Adrenal gland (tissue), 19 donors: ENCODE results near the gene TM6SF1. TPM values are rescaled to one million over a fixed set of nuclear protein-coding genes. Genes with fewer than 3 reads are reported as not detected.

Experiments
- DNase-seq, 7 donors: peaks; one replicate each; pipeline ENCODE4 v3.0.0-alpha.2; 2019 to 2020
- H3K27ac ChIP-seq, 5 donors: fragments of 200-600 bp; sonication (generic) in 4 of 5; 1 replicate in 3 of 5; 2 replicates in 2 of 5; pipeline versions ENCODE4 v1.5.1 to v1.8.0; 2016 to 2020; ENCODE audit warnings: mild to moderate bottlenecking in 1 of 5
- H3K27me3 ChIP-seq: fragments of 200-600 bp; 2 replicates; pipeline ENCODE4 v1.8.0; 2021
- H3K36me3 ChIP-seq, 2 donors: fragments of 200-600 bp; replicated peaks in 1 of 2; 1 replicate in 1 of 2; 2 replicates in 1 of 2; pipeline versions ENCODE4 v1.5.1 to v1.8.0; 2018 to 2022
- H3K4me1 ChIP-seq, 2 donors: fragments of 200-600 bp; replicated peaks in 1 of 2; 1 replicate in 1 of 2; 2 replicates in 1 of 2; pipeline versions ENCODE4 v1.5.1 to v1.8.0; 2018 to 2021
- H3K4me3 ChIP-seq, 4 donors: fragments of 200-600 bp; sonication (generic) in 3 of 4; one replicate each; pipeline ENCODE4 v1.5.1; 2016 to 2018
- H3K9me3 ChIP-seq, 3 donors: fragments of 200-600 bp; sonication (generic) in 1 of 3; replicated peaks in 1 of 3; 1 replicate in 2 of 3; 2 replicates in 1 of 3; pipeline versions ENCODE4 v1.5.1 to v1.8.0; 2016 to 2021
- CTCF ChIP-seq, 6 experiments: fragments of 450-650 bp in 4 of 6; fragments of 200-600 bp in 2 of 6; sonication (generic) in 1 of 6; IDR thresholded peaks; 1 replicate in 5 of 6; 2 replicates in 1 of 6; pipeline versions ENCODE4 v1.5.1 to v1.8.0; 2016 to 2021; ENCODE audit warnings: antibody characterized with exemption in 6 of 6, mild to moderate bottlenecking in 2 of 6, moderate library complexity in 1 of 6
- POLR2A ChIP-seq, 2 donors: fragments of 450-650 bp; IDR thresholded peaks; one replicate each; pipeline ENCODE4 v1.6.1; 2017; ENCODE audit warnings: antibody characterized with exemption in 2 of 2, mild to moderate bottlenecking in 2 of 2, moderate library complexity in 1 of 2
- WGBS, 4 donors: extraction: QIAGEN DNeasy Blood & Tissue Kit in 2 of 4; methylation state at CpG; one replicate each; pipeline versions ENCODE4 v1.1.5 to v1.1.7; 2013 to 2017; 5-methylcytosine and 5-hydroxymethylcytosine counted together
- intact Hi-C, 2 donors: fragments of 100-400 bp; cut with DNase I; formaldehyde crosslinking; loops; one replicate each; pipeline versions ENCODE4 v1.14.1 to v1.15.0; 2022 to 2023
- long read RNA-seq, 10 donors: library from polyadenylated mRNA in 3 of 10; unstranded in 2 of 10; stranded (forward) in 1 of 10; transcript quantifications; one replicate each; pipeline ENCODE4 v2.0.0 and lab custom pipeline, GENCODE V29; 2021 to 2026
- polyA plus RNA-seq, 3 donors: library from polyadenylated mRNA; stranded (reverse); fragments of 200-250 nt in 2 of 3; fragments of 350-450 nt in 1 of 3; fragmentation: Illumina TruSeq in 1 of 3; extraction: RNeasy Lipid Tissue Mini Kit (QIAGEN cat#74804) in 1 of 3; gene quantifications; one replicate each; pipeline ENCODE4 v1.2.3, GENCODE V29; 2013 to 2014
- total RNA-seq, 9 donors: library from RNA; depleted of rRNA in 4 of 9; stranded (reverse); fragments of >200 nt in 4 of 9; fragments of 120-200 nt in 1 of 9; fragmentation: NEBNext Ultra II Directional in 1 of 9; extraction: Animal tissue kit (Norgen Biotek cat#: 25700) in 1 of 9; gene quantifications; one replicate each; pipeline versions ENCODE4 v1.1.0 to v1.2.4, GENCODE V29; 2013 to 2023
- donor health status: healthy with polysubstance abuse.
- donor health status: Bipolar disorder and iron deficiency.
- donor health status: DM: yes; HTN: yes; CAD: no.
- donor health status: DM: no; HTN: no; CAD: no.
- donor health status: DM: no; HTN: no; CAD: no.
- donor health status: DM: yes; HTN: yes; CAD: no.

The TM6SF1 gene
- total RNA-seq (1 to 10 TPM in 8 of 9 donors, under 1 TPM in 1; 0.67 to 9.5 (median 5.4) TPM), polyA plus RNA-seq (1 to 10 TPM; 1.7 to 3.1 (median 2.2) TPM)
- long read RNA-seq, donor 1 = 0 reads
- long read RNA-seq, donor 2 = 0 reads
- long read RNA-seq, donor 3 = 0 reads
- long read RNA-seq, donor 4, partial matches to known transcripts = 0 of 3 reads
- long read RNA-seq, donor 4, other reads (novel, unspliced or antisense) = 0 of 3 reads
- long read RNA-seq, donor 5, partial matches to known transcripts = 1 of 6 reads
- long read RNA-seq, donor 5, other reads (novel, unspliced or antisense) = 3 of 6 reads
- long read RNA-seq, donor 6, partial matches to known transcripts = 0 of 5 reads
- long read RNA-seq, donor 6, other reads (novel, unspliced or antisense) = 2 of 5 reads
- long read RNA-seq, donor 7, partial matches to known transcripts = 22 of 36 reads
- long read RNA-seq, donor 7, other reads (novel, unspliced or antisense) = 14 of 36 reads
- long read RNA-seq, donor 8, partial matches to known transcripts = 75 of 126 reads
- long read RNA-seq, donor 8, other reads (novel, unspliced or antisense) = 50 of 126 reads
- long read RNA-seq, donor 9 = 0 reads
- long read RNA-seq, donor 10 = 0 reads

GRCh38 chr15:83106994-83107840 is at the start of gene TM6SF1:
TSS of gene TM6SF1 (plus strand) at chr15:83107645. CDS start at chr15:83107681, 36 bp downstream.
- intact Hi-C loops = no loop called here
- peak in 1 of 7 donors; percentile 11 for DNase-seq
- Histone ChIP-seq H3K9me3 (no peaks in the 10 kb centered on the region), H3K27ac (peak within 1 kb of the TSS in 4 of 5 donors; percentile 0 to 90 (median 46)), H3K4me1 (peaks cover 0 to 6% of the 10 kb centered on the region in 2 donors), H3K36me3 (no peaks in the 10 kb centered on the region), H3K27me3 (peaks cover 7% of the 10 kb centered on the region), H3K4me3 (peak within 1 kb of the TSS in 2 of 4 donors; percentile 15 to 67)
- no peak for TF ChIP-seq POLR2A (IDR thresholded peaks at IDR 0.05)
- no peak for TF ChIP-seq CTCF (IDR thresholded peaks at IDR 0.05)
- 0 to 3% (median 1%) methylated on average over 45 to 97 of the region's 97 CpGs for WGBS, 4 donors

- TF ChIP-seq POLR2A (IDR thresholded peaks at IDR 0.05) = no peak
- no peaks in the 10 kb centered on the region for H3K9me3 ChIP-seq
- peaks cover 0 to 27% of the 10 kb centered on the region in 2 donors for H3K36me3 ChIP-seq
- peaks cover 5 to 35% of the 10 kb centered on the region in 2 donors for H3K4me1 ChIP-seq
- no peak overlapping the region for H3K27ac ChIP-seq
- intact Hi-C loops = no loop called here
- H3K4me3 ChIP-seq = no peak overlapping the region
- H3K27me3 ChIP-seq = no peaks in the 10 kb centered on the region
- DNase-seq = peak in 2 of 7 donors; percentile 39 to 40
- WGBS, 4 donors = 66 to 74% (median 70%) methylated on average over 7 of the region's 7 CpGs
Measured at GRCh38 chr15:83057696-83058376, 49.6 kb upstream of the TM6SF1 start.

- DNase-seq = no peak
- H3K36me3 ChIP-seq = no peaks in the 10 kb centered on the region
- H3K27ac ChIP-seq = no peak overlapping the region
- H3K27me3 ChIP-seq = no peaks in the 10 kb centered on the region
- WGBS, 4 donors = 40 to 70% (median 51%) methylated on average over 2 of the region's 2 CpGs
- peaks cover 14 to 67% of the 10 kb centered on the region in 2 donors for H3K4me1 ChIP-seq
- intact Hi-C loops = no loop called here
- TF ChIP-seq CTCF (IDR thresholded peaks at IDR 0.05) (no peak), POLR2A (IDR thresholded peaks at IDR 0.05) (no peak)
- H3K4me3 ChIP-seq = no peak overlapping the region
- no peaks in the 10 kb centered on the region for H3K9me3 ChIP-seq
Measured at GRCh38 chr15:83061680-83062079, 45.8 kb upstream of the TM6SF1 start.

GRCh38 chr15:83062768-83063180 is 44.7 kb upstream of the TM6SF1 start:
- intact Hi-C loops = no loop called here
- Histone ChIP-seq H3K9me3 (no peaks in the 10 kb centered on the region), H3K36me3 (no peaks in the 10 kb centered on the region), H3K4me3 (no peak overlapping the region), H3K27me3 (no peaks in the 10 kb centered on the region), H3K4me1 (peaks cover 14 to 72% of the 10 kb centered on the region in 2 donors), H3K27ac (no peak overlapping the region)
- WGBS, 4 donors = 64 to 75% (median 70%) methylated on average over 3 of the region's 3 CpGs
- DNase-seq = peak in 1 of 7 donors; percentile 22
- TF ChIP-seq CTCF (IDR thresholded peaks at IDR 0.05) = no peak
